RWPE2 (cell line): ENCODE data around the gene STAG1.
"Not testable (repeated sequence)": the region's sequence is repeated elsewhere in the genome, so short reads cannot be mapped to it uniquely, and the experiment has no call there.

Experiments
- ATAC-seq: fragments of 200-7000 bp; cut with Tn5 transposase; 3 replicates; pipeline ENCODE4 v1.9.1; 2021; ENCODE audit warnings: low read depth
- DNase-seq: peaks from one replicate; pipeline ENCODE4 v3.0.0-alpha.2; 2020; ENCODE audit warnings: low spot score
- H3K27ac ChIP-seq: fragments of 450-650 bp; 2 replicates; pipeline ENCODE4 v1.5.1; 2017; ENCODE audit warnings: mild to moderate bottlenecking; ENCODE audit not compliant: poor library complexity, severe bottlenecking
- H3K27me3 ChIP-seq: fragments of 250-450 bp; sonication (Bioruptor Pico); 2 replicates; pipeline ENCODE4 v1.5.1; 2021; ENCODE audit warnings: mild to moderate bottlenecking, moderate library complexity; ENCODE audit not compliant: insufficient read depth, poor library complexity, severe bottlenecking
- H3K36me3 ChIP-seq: fragments of 250-450 bp; sonication (Bioruptor Pico); 2 replicates; pipeline ENCODE4 v1.5.1; 2020; ENCODE audit warnings: low read depth, mild to moderate bottlenecking, moderate library complexity
- H3K4me1 ChIP-seq: fragments of 250-450 bp; sonication (Bioruptor Pico); 2 replicates; pipeline ENCODE4 v1.5.1; 2021; ENCODE audit warnings: mild to moderate bottlenecking, moderate library complexity; ENCODE audit not compliant: insufficient read depth, poor library complexity, severe bottlenecking
- H3K4me3 ChIP-seq: fragments of 250-450 bp; sonication (Bioruptor Pico); 2 replicates; pipeline ENCODE4 v1.5.1; 2021; ENCODE audit warnings: mild to moderate bottlenecking, moderate library complexity; ENCODE audit not compliant: severe bottlenecking
- H3K9me3 ChIP-seq: fragments of 250-450 bp; sonication (Bioruptor Pico); 2 replicates; pipeline ENCODE4 v1.5.1; 2021; ENCODE audit warnings: mild to moderate bottlenecking, moderate library complexity; ENCODE audit not compliant: severe bottlenecking
- TF ChIP-seq, protein P1 (sequence below): fragments of 450-650 bp; IDR thresholded peaks from one replicate; pipeline ENCODE4 v1.5.1; 2017; ENCODE audit warnings: mild to moderate bottlenecking, moderate library complexity; ENCODE audit not compliant: poor library complexity, severe bottlenecking

Gene STAG1

DNA sequence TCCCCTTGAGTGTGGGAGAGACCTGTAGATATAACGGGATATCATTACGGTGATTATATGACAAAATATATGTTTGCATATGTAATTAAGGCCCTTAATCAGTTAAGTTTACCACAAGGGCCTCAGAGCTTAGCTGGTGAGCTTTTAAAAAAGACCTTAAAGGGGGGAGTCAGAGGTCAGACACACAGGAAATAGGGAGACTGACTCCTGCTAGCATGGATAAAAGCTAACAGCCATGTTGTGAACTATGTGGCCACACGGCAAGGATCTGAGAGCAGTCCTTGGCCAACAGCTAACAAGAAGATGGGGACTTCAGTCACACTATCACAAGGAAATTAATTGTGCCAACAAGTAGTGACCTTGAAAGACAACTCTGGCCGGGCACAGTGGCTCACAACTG, 3.1 kb downstream of the STAG1 start:
- H3K9me3 ChIP-seq = no peaks in the 10 kb centered on the region
- H3K4me3 ChIP-seq = no peak overlapping the region
- peaks cover 6% of the 10 kb centered on the region for H3K4me1 ChIP-seq
- DNase-seq = no peak
- ATAC-seq = no peak
- no peaks in the 10 kb centered on the region for H3K36me3 ChIP-seq
- TF ChIP-seq, protein P1, sequence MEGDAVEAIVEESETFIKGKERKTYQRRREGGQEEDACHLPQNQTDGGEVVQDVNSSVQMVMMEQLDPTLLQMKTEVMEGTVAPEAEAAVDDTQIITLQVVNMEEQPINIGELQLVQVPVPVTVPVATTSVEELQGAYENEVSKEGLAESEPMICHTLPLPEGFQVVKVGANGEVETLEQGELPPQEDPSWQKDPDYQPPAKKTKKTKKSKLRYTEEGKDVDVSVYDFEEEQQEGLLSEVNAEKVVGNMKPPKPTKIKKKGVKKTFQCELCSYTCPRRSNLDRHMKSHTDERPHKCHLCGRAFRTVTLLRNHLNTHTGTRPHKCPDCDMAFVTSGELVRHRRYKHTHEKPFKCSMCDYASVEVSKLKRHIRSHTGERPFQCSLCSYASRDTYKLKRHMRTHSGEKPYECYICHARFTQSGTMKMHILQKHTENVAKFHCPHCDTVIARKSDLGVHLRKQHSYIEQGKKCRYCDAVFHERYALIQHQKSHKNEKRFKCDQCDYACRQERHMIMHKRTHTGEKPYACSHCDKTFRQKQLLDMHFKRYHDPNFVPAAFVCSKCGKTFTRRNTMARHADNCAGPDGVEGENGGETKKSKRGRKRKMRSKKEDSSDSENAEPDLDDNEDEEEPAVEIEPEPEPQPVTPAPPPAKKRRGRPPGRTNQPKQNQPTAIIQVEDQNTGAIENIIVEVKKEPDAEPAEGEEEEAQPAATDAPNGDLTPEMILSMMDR = no peak
- no peak overlapping the region for H3K27ac ChIP-seq
- no peaks in the 10 kb centered on the region for H3K27me3 ChIP-seq

DNA sequence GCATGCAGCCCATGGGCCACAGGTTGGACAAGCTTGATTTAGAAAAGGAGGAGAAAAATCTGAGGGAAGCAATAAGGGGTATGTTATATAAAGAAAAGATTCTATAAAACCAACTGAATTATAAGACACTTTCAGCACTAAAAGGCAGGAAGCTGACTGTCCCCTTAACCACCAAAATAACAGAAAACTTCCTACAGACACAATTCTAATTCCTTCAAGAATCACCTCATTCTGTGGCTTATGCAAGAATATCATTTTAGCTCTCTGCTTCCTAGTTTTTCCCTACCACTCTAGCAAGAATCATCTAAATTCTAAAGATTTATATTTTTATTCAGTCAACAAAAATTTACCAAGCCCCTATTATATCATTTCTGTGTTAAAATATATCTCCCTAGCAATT, 6.3 kb downstream of the STAG1 start:
- Histone ChIP-seq H3K36me3 (no peaks in the 10 kb centered on the region), H3K27ac (no peak overlapping the region), H3K9me3 (no peaks in the 10 kb centered on the region), H3K4me1 (peaks cover 8% of the 10 kb centered on the region), H3K27me3 (no peaks in the 10 kb centered on the region), H3K4me3 (no peak overlapping the region)
- TF ChIP-seq, protein P1 = no peak
- no peak for DNase-seq
- no peak for ATAC-seq

DNA sequence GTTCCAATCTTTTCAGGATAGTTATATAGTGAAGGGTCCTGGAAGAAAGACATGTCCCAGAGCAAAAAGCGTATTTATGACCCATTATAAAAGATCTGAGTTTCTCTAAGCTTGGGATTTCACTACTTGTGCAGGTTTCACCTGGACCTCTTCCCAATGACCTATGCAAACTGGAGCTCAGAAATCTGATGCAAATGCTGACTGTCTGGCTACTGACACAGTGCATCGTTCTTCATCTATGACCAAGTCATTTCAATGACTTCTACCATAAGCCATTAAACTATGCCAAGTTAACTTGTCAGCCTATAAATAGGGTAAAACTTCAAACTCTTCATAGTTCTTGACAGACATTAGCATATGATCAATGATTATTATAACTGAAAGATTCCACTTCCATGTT, 11.1 kb downstream of the STAG1 start:
- H3K27ac ChIP-seq = no peak overlapping the region
- no peaks in the 10 kb centered on the region for H3K9me3 ChIP-seq
- no peak overlapping the region for H3K4me3 ChIP-seq
- no peaks in the 10 kb centered on the region for H3K27me3 ChIP-seq
- peaks cover 8% of the 10 kb centered on the region for H3K4me1 ChIP-seq
- ATAC-seq (no peak), DNase-seq (no peak)
- no peaks in the 10 kb centered on the region for H3K36me3 ChIP-seq
- TF ChIP-seq, protein P1 = no peak

DNA sequence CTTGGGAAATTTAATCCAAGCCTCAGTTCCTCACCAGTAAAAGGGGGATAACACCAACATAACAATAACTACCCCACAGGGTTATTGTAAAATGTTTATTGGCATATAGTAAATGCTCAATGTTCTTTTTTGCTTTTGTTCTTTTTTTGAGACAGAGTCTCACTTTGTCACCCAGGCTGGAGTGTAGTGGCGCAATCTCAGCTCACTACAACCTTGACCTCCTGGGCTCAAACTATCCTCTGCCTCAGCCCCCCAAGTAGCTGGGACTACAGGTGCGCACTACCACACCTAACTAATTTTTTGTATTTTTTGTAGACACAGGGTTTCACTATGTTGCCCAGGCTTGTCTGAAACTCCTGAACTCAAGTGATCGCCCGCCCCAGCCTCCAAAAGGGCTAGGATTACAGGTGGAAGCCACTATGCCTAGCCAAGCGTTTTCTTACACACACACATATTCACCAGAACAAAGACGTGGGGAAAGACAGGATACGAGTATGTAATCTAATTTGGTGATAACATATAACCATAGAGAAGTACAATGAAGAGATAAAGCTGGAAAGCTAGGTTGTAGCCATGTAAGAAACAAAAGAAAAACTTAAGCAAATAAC, 11.7 kb downstream of the STAG1 start:
- TF ChIP-seq, protein P1 = no peak
- Histone ChIP-seq H3K27ac (no peak overlapping the region), H3K4me3 (no peak overlapping the region), H3K27me3 (no peaks in the 10 kb centered on the region), H3K4me1 (peaks cover 8% of the 10 kb centered on the region), H3K36me3 (no peaks in the 10 kb centered on the region), H3K9me3 (no peaks in the 10 kb centered on the region)
- ATAC-seq = no peak
- DNase-seq = no peak

DNA sequence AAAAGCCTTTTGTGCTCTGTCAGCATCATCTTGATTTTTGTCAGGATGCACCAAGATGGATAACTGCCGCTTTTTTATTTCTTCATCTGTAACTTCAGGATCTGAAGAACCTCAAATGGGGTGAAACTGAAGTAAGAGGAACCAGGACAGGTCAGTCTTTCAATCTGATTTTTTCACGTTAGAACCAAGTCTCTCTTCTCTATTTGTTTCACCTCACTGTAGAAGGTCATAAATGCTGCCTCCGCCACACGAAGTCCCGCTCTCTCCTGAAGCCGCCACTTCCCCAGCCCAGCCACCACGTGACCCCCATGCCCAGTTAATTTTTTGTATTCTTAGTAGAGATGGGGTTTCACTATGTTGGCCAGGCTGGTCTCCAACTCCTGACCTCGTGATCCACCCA, 15.2 kb downstream of the STAG1 start:
- not testable (repeated sequence) for H3K36me3 ChIP-seq, H3K4me3 ChIP-seq, H3K27ac ChIP-seq, H3K27me3 ChIP-seq, H3K4me1 ChIP-seq, DNase-seq, ATAC-seq, H3K9me3 ChIP-seq
